ENCODE data around the gene CNTNAP3B.
"Not testable (repeated sequence)": the region's sequence is repeated elsewhere in the genome, so short reads cannot be mapped to it uniquely, and the experiment has no call there.

DNA sequence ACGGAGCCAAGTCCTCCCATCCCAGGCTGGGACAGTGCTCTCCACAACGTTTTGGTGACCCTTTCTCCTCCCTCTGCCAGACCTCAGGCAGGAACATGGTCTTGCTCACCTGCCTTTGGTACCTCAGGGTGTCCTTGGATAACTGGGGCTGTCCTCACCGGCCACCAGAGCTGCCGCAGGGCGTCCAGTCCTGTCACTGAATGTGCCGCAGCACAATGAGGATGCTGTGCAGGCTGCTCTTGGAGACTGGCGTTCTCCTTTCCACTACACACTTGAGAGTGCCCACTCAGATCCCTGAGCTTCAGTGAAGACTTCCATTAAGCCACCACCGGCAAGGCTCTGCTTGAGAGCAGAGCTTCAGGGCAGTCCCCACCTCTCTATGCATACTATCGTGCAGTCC is 33.3 kb downstream of the CNTNAP3B start:
- not testable (repeated sequence) for TF ChIP-seq YY1 (IDR thresholded peaks at IDR 0.05; ENCODE audit: low read depth, low read length); ZZZ3 (IDR thresholded peaks at IDR 0.05; ENCODE audit: control insufficient read depth, insufficient read length, low read depth); JUNB (IDR thresholded peaks at IDR 0.05); HCFC1 (IDR thresholded peaks at IDR 0.05; ENCODE audit: low read length); CHD1 (IDR thresholded peaks at IDR 0.05; ENCODE audit: low read depth, low read length)
- TF ChIP-seq, protein P1, sequence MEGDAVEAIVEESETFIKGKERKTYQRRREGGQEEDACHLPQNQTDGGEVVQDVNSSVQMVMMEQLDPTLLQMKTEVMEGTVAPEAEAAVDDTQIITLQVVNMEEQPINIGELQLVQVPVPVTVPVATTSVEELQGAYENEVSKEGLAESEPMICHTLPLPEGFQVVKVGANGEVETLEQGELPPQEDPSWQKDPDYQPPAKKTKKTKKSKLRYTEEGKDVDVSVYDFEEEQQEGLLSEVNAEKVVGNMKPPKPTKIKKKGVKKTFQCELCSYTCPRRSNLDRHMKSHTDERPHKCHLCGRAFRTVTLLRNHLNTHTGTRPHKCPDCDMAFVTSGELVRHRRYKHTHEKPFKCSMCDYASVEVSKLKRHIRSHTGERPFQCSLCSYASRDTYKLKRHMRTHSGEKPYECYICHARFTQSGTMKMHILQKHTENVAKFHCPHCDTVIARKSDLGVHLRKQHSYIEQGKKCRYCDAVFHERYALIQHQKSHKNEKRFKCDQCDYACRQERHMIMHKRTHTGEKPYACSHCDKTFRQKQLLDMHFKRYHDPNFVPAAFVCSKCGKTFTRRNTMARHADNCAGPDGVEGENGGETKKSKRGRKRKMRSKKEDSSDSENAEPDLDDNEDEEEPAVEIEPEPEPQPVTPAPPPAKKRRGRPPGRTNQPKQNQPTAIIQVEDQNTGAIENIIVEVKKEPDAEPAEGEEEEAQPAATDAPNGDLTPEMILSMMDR (IDR thresholded peaks at IDR 0.05 in 2 of 3, conservative IDR thresholded peaks at IDR 0.05 in 1 of 3; ENCODE audit: control insufficient read depth in 2 of 3, extremely low read depth in 1 of 3, insufficient read depth in 1 of 3, low read depth in 3 of 3, low read length in 3 of 3): not testable (repeated sequence)
- TF ChIP-seq, protein P2, sequence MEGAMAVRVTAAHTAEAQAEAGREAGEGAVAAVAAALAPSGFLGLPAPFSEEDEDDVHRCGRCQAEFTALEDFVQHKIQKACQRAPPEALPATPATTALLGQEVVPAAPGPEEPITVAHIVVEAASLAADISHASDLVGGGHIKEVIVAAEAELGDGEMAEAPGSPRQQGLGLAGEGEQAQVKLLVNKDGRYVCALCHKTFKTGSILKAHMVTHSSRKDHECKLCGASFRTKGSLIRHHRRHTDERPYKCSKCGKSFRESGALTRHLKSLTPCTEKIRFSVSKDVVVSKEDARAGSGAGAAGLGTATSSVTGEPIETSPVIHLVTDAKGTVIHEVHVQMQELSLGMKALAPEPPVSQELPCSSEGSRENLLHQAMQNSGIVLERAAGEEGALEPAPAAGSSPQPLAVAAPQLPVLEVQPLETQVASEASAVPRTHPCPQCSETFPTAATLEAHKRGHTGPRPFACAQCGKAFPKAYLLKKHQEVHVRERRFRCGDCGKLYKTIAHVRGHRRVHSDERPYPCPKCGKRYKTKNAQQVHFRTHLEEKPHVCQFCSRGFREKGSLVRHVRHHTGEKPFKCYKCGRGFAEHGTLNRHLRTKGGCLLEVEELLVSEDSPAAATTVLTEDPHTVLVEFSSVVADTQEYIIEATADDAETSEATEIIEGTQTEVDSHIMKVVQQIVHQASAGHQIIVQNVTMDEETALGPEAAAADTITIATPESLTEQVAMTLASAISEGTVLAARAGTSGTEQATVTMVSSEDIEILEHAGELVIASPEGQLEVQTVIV (IDR thresholded peaks at IDR 0.05; ENCODE audit: borderline replicate concordance, partially characterized antibody): not testable (repeated sequence)
- TF ChIP-seq, protein P3, sequence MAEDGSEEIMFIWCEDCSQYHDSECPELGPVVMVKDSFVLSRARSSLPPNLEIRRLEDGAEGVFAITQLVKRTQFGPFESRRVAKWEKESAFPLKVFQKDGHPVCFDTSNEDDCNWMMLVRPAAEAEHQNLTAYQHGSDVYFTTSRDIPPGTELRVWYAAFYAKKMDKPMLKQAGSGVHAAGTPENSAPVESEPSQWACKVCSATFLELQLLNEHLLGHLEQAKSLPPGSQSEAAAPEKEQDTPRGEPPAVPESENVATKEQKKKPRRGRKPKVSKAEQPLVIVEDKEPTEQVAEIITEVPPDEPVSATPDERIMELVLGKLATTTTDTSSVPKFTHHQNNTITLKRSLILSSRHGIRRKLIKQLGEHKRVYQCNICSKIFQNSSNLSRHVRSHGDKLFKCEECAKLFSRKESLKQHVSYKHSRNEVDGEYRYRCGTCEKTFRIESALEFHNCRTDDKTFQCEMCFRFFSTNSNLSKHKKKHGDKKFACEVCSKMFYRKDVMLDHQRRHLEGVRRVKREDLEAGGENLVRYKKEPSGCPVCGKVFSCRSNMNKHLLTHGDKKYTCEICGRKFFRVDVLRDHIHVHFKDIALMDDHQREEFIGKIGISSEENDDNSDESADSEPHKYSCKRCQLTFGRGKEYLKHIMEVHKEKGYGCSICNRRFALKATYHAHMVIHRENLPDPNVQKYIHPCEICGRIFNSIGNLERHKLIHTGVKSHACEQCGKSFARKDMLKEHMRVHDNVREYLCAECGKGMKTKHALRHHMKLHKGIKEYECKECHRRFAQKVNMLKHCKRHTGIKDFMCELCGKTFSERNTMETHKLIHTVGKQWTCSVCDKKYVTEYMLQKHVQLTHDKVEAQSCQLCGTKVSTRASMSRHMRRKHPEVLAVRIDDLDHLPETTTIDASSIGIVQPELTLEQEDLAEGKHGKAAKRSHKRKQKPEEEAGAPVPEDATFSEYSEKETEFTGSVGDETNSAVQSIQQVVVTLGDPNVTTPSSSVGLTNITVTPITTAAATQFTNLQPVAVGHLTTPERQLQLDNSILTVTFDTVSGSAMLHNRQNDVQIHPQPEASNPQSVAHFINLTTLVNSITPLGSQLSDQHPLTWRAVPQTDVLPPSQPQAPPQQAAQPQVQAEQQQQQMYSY (CRISPR knock-in tag; IDR thresholded peaks at IDR 0.05): not testable (repeated sequence)
- TF ChIP-seq, protein P4, sequence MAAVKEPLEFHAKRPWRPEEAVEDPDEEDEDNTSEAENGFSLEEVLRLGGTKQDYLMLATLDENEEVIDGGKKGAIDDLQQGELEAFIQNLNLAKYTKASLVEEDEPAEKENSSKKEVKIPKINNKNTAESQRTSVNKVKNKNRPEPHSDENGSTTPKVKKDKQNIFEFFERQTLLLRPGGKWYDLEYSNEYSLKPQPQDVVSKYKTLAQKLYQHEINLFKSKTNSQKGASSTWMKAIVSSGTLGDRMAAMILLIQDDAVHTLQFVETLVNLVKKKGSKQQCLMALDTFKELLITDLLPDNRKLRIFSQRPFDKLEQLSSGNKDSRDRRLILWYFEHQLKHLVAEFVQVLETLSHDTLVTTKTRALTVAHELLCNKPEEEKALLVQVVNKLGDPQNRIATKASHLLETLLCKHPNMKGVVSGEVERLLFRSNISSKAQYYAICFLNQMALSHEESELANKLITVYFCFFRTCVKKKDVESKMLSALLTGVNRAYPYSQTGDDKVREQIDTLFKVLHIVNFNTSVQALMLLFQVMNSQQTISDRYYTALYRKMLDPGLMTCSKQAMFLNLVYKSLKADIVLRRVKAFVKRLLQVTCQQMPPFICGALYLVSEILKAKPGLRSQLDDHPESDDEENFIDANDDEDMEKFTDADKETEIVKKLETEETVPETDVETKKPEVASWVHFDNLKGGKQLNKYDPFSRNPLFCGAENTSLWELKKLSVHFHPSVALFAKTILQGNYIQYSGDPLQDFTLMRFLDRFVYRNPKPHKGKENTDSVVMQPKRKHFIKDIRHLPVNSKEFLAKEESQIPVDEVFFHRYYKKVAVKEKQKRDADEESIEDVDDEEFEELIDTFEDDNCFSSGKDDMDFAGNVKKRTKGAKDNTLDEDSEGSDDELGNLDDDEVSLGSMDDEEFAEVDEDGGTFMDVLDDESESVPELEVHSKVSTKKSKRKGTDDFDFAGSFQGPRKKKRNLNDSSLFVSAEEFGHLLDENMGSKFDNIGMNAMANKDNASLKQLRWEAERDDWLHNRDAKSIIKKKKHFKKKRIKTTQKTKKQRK (IDR thresholded peaks at IDR 0.05; ENCODE audit: low read depth, low read length): not testable (repeated sequence)
